Breast epithelium (tissue), 4 donors: Measurements from ENCODE around the gene HELLS. TPM values are rescaled to one million over a fixed set of nuclear protein-coding genes. Genes with fewer than 3 reads are reported as not detected.
A peak's percentile ranks its signal among the peaks of the same experiment; 100 is the strongest.

Experiments
- DNase-seq, 2 donors: peaks; one replicate each; pipeline ENCODE4 v3.0.0-alpha.2; 2019; ENCODE audit warnings: low spot score in 2 of 2
- H3K27ac ChIP-seq, 2 donors: fragments of 200-600 bp; sonication (generic) in 1 of 2; one replicate each; pipeline ENCODE4 v1.5.1; 2016 to 2019; ENCODE audit warnings: mild to moderate bottlenecking in 1 of 2
- H3K27me3 ChIP-seq, 2 donors: fragments of 200-600 bp; sonication (generic) in 1 of 2; one replicate each; pipeline versions ENCODE4 v1.5.1 to v1.6.0; 2017 to 2019; ENCODE audit warnings: control low read depth in 1 of 2, mild to moderate bottlenecking in 1 of 2
- H3K36me3 ChIP-seq: fragments of 200-600 bp; one replicate; pipeline ENCODE4 v1.5.1; 2019
- H3K4me1 ChIP-seq, 2 donors: fragments of 200-600 bp; sonication (generic); one replicate each; pipeline ENCODE4 v1.5.1; 2016 to 2019; ENCODE audit warnings: control low read depth in 1 of 2
- H3K4me3 ChIP-seq, 3 donors: fragments of 200-600 bp; sonication (generic); 1 replicate in 2 of 3; 2 replicates in 1 of 3; pipeline ENCODE4 v1.5.1; 2016 to 2019; ENCODE audit warnings: mild to moderate bottlenecking in 3 of 3, moderate library complexity in 2 of 3
- H3K9me3 ChIP-seq, 2 donors: fragments of 200-600 bp; sonication (generic) in 1 of 2; one replicate each; pipeline ENCODE4 v1.5.1; 2016 to 2019; ENCODE audit warnings: control low read depth in 1 of 2
- CTCF ChIP-seq, 3 donors: fragments of 450-650 bp; IDR thresholded peaks; one replicate each; pipeline ENCODE4 v1.5.1; 2016 to 2017; ENCODE audit warnings: antibody characterized with exemption in 3 of 3, mild to moderate bottlenecking in 3 of 3, moderate library complexity in 3 of 3
- POLR2A ChIP-seq: fragments of 450-650 bp; IDR thresholded peaks from one replicate; pipeline ENCODE4 v1.6.1; 2016; ENCODE audit warnings: antibody characterized with exemption, mild to moderate bottlenecking, moderate library complexity
- POLR2AphosphoS5 ChIP-seq, 3 donors: sonication (generic); formaldehyde crosslinking; IDR thresholded peaks; one replicate each; pipeline ENCODE4 v1.6.1; 2017; ENCODE audit warnings: antibody characterized with exemption in 3 of 3
- intact Hi-C: fragments of 100-400 bp; cut with DNase I; formaldehyde crosslinking; loops from one replicate; pipeline ENCODE4 v1.15.1; 2023; ENCODE audit warnings: low total_unique reads
- total RNA-seq, 3 donors: library from RNA; depleted of rRNA; stranded (reverse); fragments of >200 nt; gene quantifications; one replicate each; pipeline ENCODE4 v1.1.0, GENCODE V29; 2016

The HELLS gene
- total RNA-seq = 1 to 10 TPM; 1.8 to 9.8 (median 7.5) TPM

- H3K27ac ChIP-seq = peak within 1 kb of the TSS; percentile 60 to 70
- no peaks in the 10 kb centered on the region for H3K36me3 ChIP-seq
- intact Hi-C loops = no loop called here
- no peaks in the 10 kb centered on the region for H3K4me1 ChIP-seq
- peak within 1 kb of the TSS; percentile 63 to 66 (median 66) for H3K4me3 ChIP-seq
- TF ChIP-seq POLR2AphosphoS5 (IDR thresholded peaks at IDR 0.05) = no peak
- TF ChIP-seq POLR2A = no peak
- TF ChIP-seq CTCF (IDR thresholded peaks at IDR 0.05) = no peak
- H3K9me3 ChIP-seq = no peaks in the 10 kb centered on the region
- peak; percentile 66 to 76 for DNase-seq
- no peaks in the 10 kb centered on the region for H3K27me3 ChIP-seq
Measured at GRCh38 chr10:94545391-94546048, at the start of gene HELLS. Gene HELLS, plus strand, starts transcription at chr10:94545788. Its CDS starts 134 bp downstream, at chr10:94545922.

DNA sequence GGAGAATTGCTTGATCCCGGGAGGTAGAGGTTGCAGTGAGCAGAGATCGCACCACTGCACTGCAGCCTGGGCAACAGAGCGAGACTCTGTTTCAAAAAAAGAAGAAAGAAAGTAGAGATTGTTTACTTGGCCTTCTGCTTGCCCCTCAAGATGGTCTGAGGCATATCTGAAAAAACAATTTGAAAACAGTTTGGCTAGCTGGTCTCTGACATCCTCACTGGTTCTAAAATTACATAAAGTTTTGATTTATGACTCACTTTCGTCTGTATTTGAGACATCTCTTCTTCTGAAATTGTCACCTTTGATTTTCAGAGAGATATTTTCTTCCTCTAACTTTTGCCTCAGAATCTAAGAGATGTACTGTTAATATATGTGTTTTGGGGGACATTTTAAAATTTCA, 49.6 kb upstream of the HELLS start:
- Histone ChIP-seq H3K36me3 (no peaks in the 10 kb centered on the region), H3K4me1 (no peaks in the 10 kb centered on the region), H3K4me3 (no peak overlapping the region), H3K9me3 (no peaks in the 10 kb centered on the region), H3K27me3 (no peaks in the 10 kb centered on the region), H3K27ac (no peak overlapping the region)
- TF ChIP-seq POLR2A = no peak
- TF ChIP-seq POLR2AphosphoS5 (IDR thresholded peaks at IDR 0.05) = no peak
- TF ChIP-seq CTCF (IDR thresholded peaks at IDR 0.05) = no peak
- intact Hi-C loops = no loop called here
- DNase-seq = no peak

- Histone ChIP-seq H3K27me3 (no peaks in the 10 kb centered on the region), H3K4me3 (no peak overlapping the region), H3K36me3 (no peaks in the 10 kb centered on the region), H3K9me3 (no peaks in the 10 kb centered on the region), H3K4me1 (no peaks in the 10 kb centered on the region), H3K27ac (no peak overlapping the region)
- intact Hi-C loops = no loop called here
- no peak for TF ChIP-seq POLR2A
- no peak for TF ChIP-seq POLR2AphosphoS5 (IDR thresholded peaks at IDR 0.05)
- TF ChIP-seq CTCF (IDR thresholded peaks at IDR 0.05) = no peak
- DNase-seq = no peak
Measured at GRCh38 chr10:94496646-94497045, 48.9 kb upstream of the HELLS start.

DNA sequence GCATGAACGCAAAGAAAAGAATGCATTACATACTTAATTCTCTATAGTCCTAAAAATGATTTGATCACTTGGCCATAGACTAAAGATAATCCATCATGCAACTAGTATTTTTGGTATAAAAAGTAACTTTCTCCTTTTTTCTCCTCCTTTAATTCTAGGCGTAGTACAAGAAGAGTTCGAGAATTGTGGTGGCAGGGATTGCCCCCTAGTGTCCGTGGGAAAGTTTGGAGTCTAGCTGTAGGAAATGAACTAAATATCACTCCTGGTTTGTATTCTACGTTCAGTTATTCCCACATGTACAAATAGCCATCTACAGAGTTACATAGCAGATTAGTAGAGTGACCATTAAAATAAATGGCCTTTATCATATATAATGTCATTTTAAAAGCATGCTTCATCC, 45.5 kb upstream of the HELLS start:
- no peak overlapping the region for H3K4me3 ChIP-seq
- H3K27ac ChIP-seq = no peak overlapping the region
- H3K27me3 ChIP-seq = no peaks in the 10 kb centered on the region
- no peaks in the 10 kb centered on the region for H3K9me3 ChIP-seq
- no peak for TF ChIP-seq CTCF (IDR thresholded peaks at IDR 0.05)
- no peak for TF ChIP-seq POLR2A
- TF ChIP-seq POLR2AphosphoS5 (IDR thresholded peaks at IDR 0.05) = no peak
- peaks cover 6% of the 10 kb centered on the region for H3K36me3 ChIP-seq
- DNase-seq = no peak
- H3K4me1 ChIP-seq = no peaks in the 10 kb centered on the region
- intact Hi-C loops = no loop called here

DNA sequence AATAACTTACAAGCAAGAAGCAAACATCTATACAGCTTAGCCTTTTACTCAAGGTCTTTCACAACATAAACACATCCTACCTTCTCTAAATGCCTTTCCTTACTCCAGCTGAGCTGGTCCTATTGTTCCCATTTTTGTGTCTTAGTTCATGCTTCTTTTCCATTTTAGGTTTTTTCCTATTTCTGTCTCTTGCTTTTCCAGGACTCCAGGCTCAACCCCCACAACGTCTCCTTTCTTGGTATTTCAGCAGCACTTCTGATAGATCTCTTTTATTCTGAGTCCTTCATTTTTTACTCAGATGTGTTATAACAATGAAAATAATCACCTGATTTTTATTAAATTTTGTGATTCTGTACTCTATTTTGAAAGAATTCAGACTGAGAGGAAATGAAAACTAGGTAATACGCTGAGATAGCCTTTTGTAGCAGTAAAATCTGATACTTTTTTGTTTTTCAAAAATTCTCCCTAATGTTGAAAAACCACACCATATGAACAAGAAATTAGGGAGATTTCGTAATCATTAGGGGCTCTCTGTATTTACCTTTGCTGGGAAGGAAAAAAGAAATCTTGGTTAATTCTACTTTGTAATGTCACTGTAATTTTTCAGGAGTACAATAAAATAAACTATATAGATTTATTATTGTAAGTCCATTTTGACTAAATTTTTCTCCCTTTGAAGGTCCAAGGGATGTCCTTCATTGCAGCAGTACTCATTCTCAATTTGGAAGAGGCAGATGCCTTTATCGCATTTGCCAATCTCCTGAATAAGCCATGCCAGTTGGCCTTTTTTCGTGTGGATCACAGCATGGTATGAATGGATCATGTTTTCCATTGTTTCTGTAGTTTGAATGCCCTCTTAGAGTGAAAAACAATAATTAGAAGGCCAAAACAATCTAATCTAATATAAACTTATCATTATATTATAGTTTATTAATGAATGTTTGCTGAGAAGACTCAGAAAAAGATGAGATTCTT, 24.0 kb upstream of the HELLS start:
- Histone ChIP-seq H3K4me3 (no peak overlapping the region), H3K27ac (no peak overlapping the region), H3K27me3 (no peaks in the 10 kb centered on the region), H3K36me3 (no peaks in the 10 kb centered on the region), H3K4me1 (no peaks in the 10 kb centered on the region), H3K9me3 (no peaks in the 10 kb centered on the region)
- no peak for DNase-seq
- intact Hi-C loops = no loop called here
- TF ChIP-seq POLR2A (no peak), POLR2AphosphoS5 (IDR thresholded peaks at IDR 0.05) (no peak), CTCF (IDR thresholded peaks at IDR 0.05) (no peak)
